MCF 10A (cell line): ENCODE data around the gene NPB. TPM values are rescaled to one million over a fixed set of nuclear protein-coding genes. Genes with fewer than 3 reads are reported as not detected.

Source experiments
- BruUV-seq: library from RNA; stranded (reverse); fragments of 400-500 nt; replicated peaks from 2 replicates; lab custom pipeline; 2021; lab: Mats Ljungman, UMichigan
- CTCF ChIA-PET: fragments of 300-600 bp; sonication (Branson Sonifier 250); formaldehyde crosslinking; extraction: SDS; loops from one replicate; lab custom pipeline; 2021; ENCODE audit warnings: antibody characterized with exemption, inconsistent platforms; lab: Yijun Ruan, JAX
- POLR2A ChIA-PET: fragments of 300-600, 350-650 bp; sonication (Branson Sonifier 250); formaldehyde crosslinking; extraction: SDS; loops from one replicate; lab custom pipeline; 2020; ENCODE audit warnings: antibody characterized with exemption, inconsistent platforms; lab: Yijun Ruan, JAX
- DNase-seq: peaks from one replicate; pipeline ENCODE4 v3.0.0-alpha.2; 2018; ENCODE audit not compliant: unreplicated experiment
- H3K27ac Mint-ChIP-seq: one replicate; pipeline ENCODE4 v1.8.0; 2022; ENCODE audit warnings: mild to moderate bottlenecking, low read depth, mixed read lengths; ENCODE audit not compliant: unreplicated experiment
- H3K27me3 Mint-ChIP-seq: one replicate; pipeline ENCODE4 v1.8.0; 2022; ENCODE audit warnings: mixed read lengths; ENCODE audit not compliant: insufficient read depth, unreplicated experiment
- H3K36me3 Mint-ChIP-seq: one replicate; pipeline ENCODE4 v1.8.0; 2022; ENCODE audit warnings: mild to moderate bottlenecking, moderate library complexity, mixed read lengths; ENCODE audit not compliant: insufficient read depth, unreplicated experiment
- H3K4me1 Mint-ChIP-seq: one replicate; pipeline ENCODE4 v1.8.0; 2022; ENCODE audit warnings: mixed read lengths; ENCODE audit not compliant: insufficient read depth, unreplicated experiment
- H3K4me3 Mint-ChIP-seq: one replicate; pipeline ENCODE4 v1.8.0; 2022; ENCODE audit warnings: mild to moderate bottlenecking, moderate library complexity, mixed read lengths; ENCODE audit not compliant: unreplicated experiment
- H3K9me3 Mint-ChIP-seq: one replicate; pipeline ENCODE4 v1.8.0; 2022; ENCODE audit warnings: mixed read lengths; ENCODE audit not compliant: unreplicated experiment
- intact Hi-C: fragments of 100-400 bp; cut with micrococcal nuclease; formaldehyde crosslinking; loops from 2 replicates; pipeline ENCODE4 v1.14.1; 2022
- total RNA-seq: library from RNA; stranded (reverse); gene quantifications from 2 replicates; pipeline ENCODE4 v1.2.3, GENCODE V29; 2022
- TF ChIP-seq, protein P1 (sequence below): fragments of 200-600 bp; IDR thresholded peaks from one replicate; pipeline ENCODE4 v1.8.0; 2022; ENCODE audit warnings: antibody characterized with exemption, mild to moderate bottlenecking; ENCODE audit not compliant: unreplicated experiment

Gene NPB
- total RNA-seq, 1 experiment from 2014 or later: 0.28 TPM

DNA sequence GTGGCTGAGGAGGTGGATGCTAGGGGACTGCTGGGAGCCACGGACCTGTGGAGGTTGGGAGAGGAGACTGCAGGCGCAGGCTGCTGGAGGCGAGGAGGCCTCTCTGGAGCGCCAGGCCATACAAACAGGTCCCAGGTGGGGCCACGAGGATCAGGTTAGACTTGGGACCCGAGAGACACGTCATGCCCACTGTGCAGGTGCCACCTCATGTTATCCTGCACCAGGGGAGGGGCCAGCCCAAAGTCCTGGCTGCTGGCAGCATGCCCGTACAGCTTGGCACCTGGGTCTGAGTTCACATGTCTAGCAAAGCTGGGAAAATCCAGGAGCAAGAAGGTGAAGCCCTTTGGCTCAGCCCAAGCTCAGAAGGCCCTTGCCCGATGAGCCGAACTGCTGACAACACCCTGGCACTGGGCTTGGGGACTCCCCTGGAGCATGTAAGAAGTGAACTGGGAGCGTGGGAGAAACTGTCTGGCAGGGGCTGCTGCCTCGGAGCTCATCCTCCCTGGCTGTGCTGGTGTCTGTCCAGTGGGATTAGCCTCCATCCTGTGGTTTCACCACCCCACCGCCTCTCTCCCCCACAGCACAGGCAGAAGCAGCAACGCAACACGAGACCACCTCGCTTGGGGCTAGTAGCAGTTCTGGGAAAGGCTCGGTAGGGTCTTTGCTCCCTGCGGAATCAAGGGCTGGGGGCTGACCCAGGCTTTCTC, 36.2 kb upstream of the NPB start:
- H3K9me3 Mint-ChIP-seq: no peaks in the 10 kb centered on the region
- intact Hi-C loops: loop anchor here (10.0 kb wide), 1 partner anchor 49 kb away; the partner anchor contains the start of genes PCYT2 and SIRT7
- POLR2A ChIA-PET: interaction anchor here (0.7 to 2.1 kb wide), 11 partner anchors 9 to 182 kb away, joined by 3 to 21 read pairs (median 4); partner anchors contain the start of genes ARL16, HGS and MCRIP1
- CTCF ChIA-PET: interaction anchor here (0.5 to 0.7 kb wide), 2 partner anchors 133 to 197 kb away, joined by 3 to 8 read pairs; no protein-coding TSS in a partner anchor
- TF ChIP-seq, protein P1, sequence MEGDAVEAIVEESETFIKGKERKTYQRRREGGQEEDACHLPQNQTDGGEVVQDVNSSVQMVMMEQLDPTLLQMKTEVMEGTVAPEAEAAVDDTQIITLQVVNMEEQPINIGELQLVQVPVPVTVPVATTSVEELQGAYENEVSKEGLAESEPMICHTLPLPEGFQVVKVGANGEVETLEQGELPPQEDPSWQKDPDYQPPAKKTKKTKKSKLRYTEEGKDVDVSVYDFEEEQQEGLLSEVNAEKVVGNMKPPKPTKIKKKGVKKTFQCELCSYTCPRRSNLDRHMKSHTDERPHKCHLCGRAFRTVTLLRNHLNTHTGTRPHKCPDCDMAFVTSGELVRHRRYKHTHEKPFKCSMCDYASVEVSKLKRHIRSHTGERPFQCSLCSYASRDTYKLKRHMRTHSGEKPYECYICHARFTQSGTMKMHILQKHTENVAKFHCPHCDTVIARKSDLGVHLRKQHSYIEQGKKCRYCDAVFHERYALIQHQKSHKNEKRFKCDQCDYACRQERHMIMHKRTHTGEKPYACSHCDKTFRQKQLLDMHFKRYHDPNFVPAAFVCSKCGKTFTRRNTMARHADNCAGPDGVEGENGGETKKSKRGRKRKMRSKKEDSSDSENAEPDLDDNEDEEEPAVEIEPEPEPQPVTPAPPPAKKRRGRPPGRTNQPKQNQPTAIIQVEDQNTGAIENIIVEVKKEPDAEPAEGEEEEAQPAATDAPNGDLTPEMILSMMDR: no peak
- H3K4me1 Mint-ChIP-seq: peaks cover 31% of the 10 kb centered on the region
- peaks cover 81% of the 10 kb centered on the region for H3K36me3 Mint-ChIP-seq
- DNase-seq: peak; percentile 57
- no peak overlapping the region for H3K4me3 Mint-ChIP-seq
- no peak overlapping the region for H3K27ac Mint-ChIP-seq
- no peaks in the 10 kb centered on the region for H3K27me3 Mint-ChIP-seq
- BruUV-seq: no TSS peak

DNA sequence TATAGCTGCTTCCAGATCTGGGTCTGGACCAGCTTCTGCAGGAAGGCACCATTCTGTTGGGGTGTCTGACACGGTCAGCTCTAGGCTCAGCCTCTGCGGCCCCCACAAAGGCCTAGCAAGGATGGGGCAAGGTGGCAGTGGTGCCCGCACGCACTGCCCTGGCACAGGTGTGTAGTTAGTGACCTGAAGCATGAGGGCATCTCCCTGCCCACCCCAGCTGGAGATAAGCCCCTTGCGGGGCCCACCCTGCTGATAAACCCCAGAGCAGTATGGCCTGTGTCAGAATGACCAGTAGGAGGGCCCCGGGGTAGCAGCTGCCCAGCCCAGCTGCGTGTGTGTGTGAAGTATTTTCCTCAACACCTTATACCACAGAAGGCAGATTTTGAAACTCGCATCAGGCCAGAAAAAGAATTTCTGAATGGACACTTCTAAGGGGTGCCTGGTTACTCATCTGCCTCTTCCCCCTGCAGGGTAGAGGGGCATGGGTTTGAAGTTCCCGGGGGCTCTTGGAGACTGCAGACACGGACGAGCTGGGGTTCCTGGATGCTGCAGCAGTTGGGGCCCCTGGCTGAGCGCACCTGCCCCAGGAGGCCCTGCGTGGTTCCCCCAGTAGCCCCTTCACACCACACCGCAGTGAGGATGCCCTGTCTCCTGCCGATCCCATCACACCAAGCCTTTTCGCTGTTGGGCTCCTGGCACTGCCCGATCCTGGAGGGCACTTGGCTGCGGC, 35.4 kb upstream of the NPB start:
- TF ChIP-seq, protein P1: no peak
- H3K9me3 Mint-ChIP-seq: no peaks in the 10 kb centered on the region
- intact Hi-C loops: loop anchor here (10.0 kb wide), 1 partner anchor 48 kb away; the partner anchor contains the start of genes PCYT2 and SIRT7
- no peak overlapping the region for H3K27ac Mint-ChIP-seq
- H3K36me3 Mint-ChIP-seq: peaks cover 87% of the 10 kb centered on the region
- H3K27me3 Mint-ChIP-seq: no peaks in the 10 kb centered on the region
- CTCF ChIA-PET: interaction anchor here (0.5 kb wide), 1 partner anchor 198 kb away, joined by 8 read pairs; no protein-coding TSS in a partner anchor
- BruUV-seq: no TSS peak
- no peak for DNase-seq
- H3K4me3 Mint-ChIP-seq: no peak overlapping the region
- H3K4me1 Mint-ChIP-seq: peaks cover 31% of the 10 kb centered on the region
- POLR2A ChIA-PET: interaction anchor here (0.8 to 2.1 kb wide), 15 partner anchors 9 to 163 kb away, joined by 3 to 21 read pairs (median 4); partner anchors contain the start of genes MCRIP1 and MRPL12

DNA sequence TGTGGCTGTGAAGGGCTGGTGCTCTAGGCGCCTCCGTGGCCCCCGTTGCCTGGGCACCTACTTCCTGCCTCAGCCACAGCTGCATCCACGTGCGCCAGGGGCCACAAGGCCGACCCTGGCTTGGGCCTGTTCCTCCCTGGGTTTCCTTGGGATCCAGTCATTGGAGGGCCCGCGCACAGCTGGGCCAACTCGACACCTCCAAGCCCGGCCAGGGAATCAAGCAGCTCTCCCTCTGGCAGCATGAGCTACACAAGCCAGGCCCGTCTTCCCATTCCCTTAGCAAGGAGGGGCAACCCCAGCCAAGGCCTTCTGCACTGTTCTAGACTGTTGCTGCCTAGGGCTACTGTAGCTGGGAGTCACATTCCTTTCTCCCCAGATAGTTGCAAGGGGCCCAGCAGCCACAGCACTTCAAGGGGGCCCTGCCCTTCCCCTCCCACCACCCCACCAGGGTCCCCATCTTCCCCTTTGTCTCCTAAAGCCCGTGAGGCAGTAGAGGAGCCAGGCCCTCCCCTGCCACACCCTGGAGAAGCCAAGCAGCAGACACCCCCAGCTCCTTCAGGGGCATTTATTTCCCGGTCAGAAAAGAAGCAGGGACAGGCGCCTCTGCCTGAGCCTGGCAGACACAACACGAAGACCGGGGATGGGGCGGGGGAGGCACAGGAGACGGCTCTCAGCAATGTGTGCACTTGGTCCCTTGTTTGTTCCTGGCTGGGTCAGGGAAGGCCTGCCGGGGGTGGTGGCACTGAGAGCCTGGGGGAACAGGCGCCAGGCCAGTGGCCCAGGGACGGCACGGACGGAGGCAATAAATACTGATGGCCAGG, 34.7 kb upstream of the NPB start:
- CTCF ChIA-PET: interaction anchor here (0.5 kb wide), 1 partner anchor 14 kb away, joined by 4 read pairs; no protein-coding TSS in a partner anchor

More for the DNA sequence above, 34.7 kb upstream of the NPB start:
- no peaks in the 10 kb centered on the region for H3K27me3 Mint-ChIP-seq
- intact Hi-C loops: loop anchor here (10.0 kb wide), 1 partner anchor 47 kb away; the partner anchor contains the start of genes PCYT2 and SIRT7
- H3K9me3 Mint-ChIP-seq: no peaks in the 10 kb centered on the region
- H3K4me1 Mint-ChIP-seq: peaks cover 31% of the 10 kb centered on the region
- peak; percentile 55 for DNase-seq
- no peak overlapping the region for H3K4me3 Mint-ChIP-seq
- H3K27ac Mint-ChIP-seq: peak overlapping the region; percentile 28
- POLR2A ChIA-PET: interaction anchor here (0.7 to 2.1 kb wide), 15 partner anchors 12 to 164 kb away, joined by 3 to 21 read pairs (median 4); partner anchors contain the start of genes MCRIP1 and MRPL12
- H3K36me3 Mint-ChIP-seq: peaks cover 91% of the 10 kb centered on the region
- BruUV-seq: no TSS peak
- TF ChIP-seq, protein P1: no peak
